ENCODE measurements around the gene IL22RA1. TPM values are rescaled to one million over a fixed set of nuclear protein-coding genes. Genes with fewer than 3 reads are reported as not detected.

The IL22RA1 gene
- total RNA-seq, 1 experiment from 2014 or later, result 1.2 TPM

DNA sequence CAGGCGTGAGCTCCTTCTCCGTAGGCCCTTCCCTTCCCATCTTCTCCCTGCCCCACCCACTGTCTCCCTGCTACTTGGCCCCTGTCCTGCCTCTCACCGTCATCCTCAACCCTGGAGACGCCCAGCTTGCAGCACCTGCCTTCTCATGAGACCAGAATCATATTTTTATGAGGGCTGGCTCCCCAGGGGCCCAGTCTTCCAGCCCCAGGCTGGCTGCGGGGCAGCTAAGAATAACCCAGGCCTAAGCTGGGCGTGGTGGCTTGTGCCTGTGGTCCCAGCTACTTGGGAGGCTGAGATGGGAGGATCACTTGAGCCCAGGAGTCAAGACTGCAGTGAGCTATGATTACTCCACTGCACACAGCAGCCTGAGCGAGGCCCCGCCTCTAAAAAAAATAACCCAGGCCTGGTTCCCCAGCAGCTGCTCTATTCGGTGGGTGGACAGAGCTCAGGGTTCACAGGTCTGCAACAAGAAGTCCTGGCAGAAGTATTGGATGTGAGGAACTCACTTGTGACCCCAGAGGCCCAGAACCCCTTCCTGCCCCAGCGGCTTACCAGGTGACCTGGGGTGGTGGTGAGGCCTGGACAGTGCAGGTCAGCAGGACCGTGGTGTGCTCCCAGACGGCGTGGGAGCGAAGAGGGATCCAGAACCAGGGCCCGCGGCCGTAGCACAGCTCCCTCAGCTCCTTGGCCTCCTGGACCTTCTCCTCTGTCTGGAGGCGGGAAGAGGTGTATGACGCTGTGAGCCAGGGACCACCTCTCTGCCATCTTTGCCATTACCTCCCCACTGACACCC is 37.4 kb downstream of the IL22RA1 start:
- no peak overlapping the region for H3K4me2 ChIP-seq (ENCODE audit: low read length)
- no TSS peak for BruUV-seq (replicated peaks)
- H3K4me1 ChIP-seq (ENCODE audit: insufficient read depth, low read length), result peaks cover 13% of the 10 kb centered on the region
- H3K4me3 ChIP-seq (ENCODE audit: low read length), result no peak overlapping the region
- no peak for ATAC-seq
- no peak for DNase-seq
- POLR2A ChIA-PET (ENCODE audit: unreplicated experiment), result interaction anchor here (0.6 kb wide), 1 partner anchor 10 kb away, joined by 4 read pairs; no protein-coding TSS in a partner anchor
- no peak overlapping the region for H2AFZ ChIP-seq (ENCODE audit: low read length)
- CTCF ChIA-PET, result no interaction called here
- H3F3A ChIP-seq (ENCODE audit: low read length, unreplicated experiment), result no peaks in the 10 kb centered on the region
- no peaks in the 10 kb centered on the region for H3K27me3 ChIP-seq (ENCODE audit: low read length)
- H3K9ac ChIP-seq (ENCODE audit: low read length), result no peak overlapping the region
- H3K36me3 ChIP-seq (ENCODE audit: low read depth, low read length), result no peaks in the 10 kb centered on the region
- H4K20me1 ChIP-seq (ENCODE audit: low read length), result no peaks in the 10 kb centered on the region
- intact Hi-C loops (cut with micrococcal nuclease), result no loop called here
- H3K9me2 ChIP-seq (replicated peaks; ENCODE audit: low read length), result no peaks in the 10 kb centered on the region
- no peak for TF ChIP-seq EZH2 (IDR thresholded peaks at IDR 0.05; ENCODE audit: low read length, unreplicated experiment)
- TF ChIP-seq, protein P1, sequence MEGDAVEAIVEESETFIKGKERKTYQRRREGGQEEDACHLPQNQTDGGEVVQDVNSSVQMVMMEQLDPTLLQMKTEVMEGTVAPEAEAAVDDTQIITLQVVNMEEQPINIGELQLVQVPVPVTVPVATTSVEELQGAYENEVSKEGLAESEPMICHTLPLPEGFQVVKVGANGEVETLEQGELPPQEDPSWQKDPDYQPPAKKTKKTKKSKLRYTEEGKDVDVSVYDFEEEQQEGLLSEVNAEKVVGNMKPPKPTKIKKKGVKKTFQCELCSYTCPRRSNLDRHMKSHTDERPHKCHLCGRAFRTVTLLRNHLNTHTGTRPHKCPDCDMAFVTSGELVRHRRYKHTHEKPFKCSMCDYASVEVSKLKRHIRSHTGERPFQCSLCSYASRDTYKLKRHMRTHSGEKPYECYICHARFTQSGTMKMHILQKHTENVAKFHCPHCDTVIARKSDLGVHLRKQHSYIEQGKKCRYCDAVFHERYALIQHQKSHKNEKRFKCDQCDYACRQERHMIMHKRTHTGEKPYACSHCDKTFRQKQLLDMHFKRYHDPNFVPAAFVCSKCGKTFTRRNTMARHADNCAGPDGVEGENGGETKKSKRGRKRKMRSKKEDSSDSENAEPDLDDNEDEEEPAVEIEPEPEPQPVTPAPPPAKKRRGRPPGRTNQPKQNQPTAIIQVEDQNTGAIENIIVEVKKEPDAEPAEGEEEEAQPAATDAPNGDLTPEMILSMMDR (conservative IDR thresholded peaks at IDR 0.05; ENCODE audit: low read depth, low read length), result no peak
- no peak for TF ChIP-seq EZH2phosphoT487 (IDR thresholded peaks at IDR 0.05; ENCODE audit: borderline replicate concordance, low read length)
- H3K9me3 ChIP-seq (ENCODE audit: low read length), result no peaks in the 10 kb centered on the region
- no peak overlapping the region for H3K27ac ChIP-seq (ENCODE audit: low read length)
- no peaks in the 10 kb centered on the region for H3K79me2 ChIP-seq (ENCODE audit: low read length)

DNA sequence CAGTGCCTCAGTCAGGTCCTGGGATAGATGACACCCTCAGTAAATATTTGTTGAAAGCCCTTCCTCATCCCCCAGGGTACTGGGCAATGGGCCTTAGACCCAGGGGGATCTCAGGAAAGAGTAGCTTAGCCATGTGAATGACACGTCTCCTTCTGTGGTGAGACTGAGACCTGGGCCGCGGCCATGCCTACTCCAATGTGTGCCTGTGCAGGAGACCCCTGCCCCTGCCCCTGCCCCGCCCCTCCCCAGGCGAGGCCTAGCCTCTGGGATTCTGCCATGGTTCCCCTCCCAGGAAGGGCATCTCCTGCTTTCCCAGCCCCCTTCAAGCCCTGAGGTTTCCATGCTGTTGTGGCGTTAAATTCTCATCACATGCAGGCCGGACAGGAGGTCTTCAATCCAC is 38.1 kb downstream of the IL22RA1 start:
- H3K36me3 ChIP-seq (ENCODE audit: low read depth, low read length), result no peaks in the 10 kb centered on the region
- no peak overlapping the region for H3K9ac ChIP-seq (ENCODE audit: low read length)
- no peak overlapping the region for H2AFZ ChIP-seq (ENCODE audit: low read length)
- intact Hi-C loops (cut with micrococcal nuclease), result no loop called here
- H4K20me1 ChIP-seq (ENCODE audit: low read length), result no peaks in the 10 kb centered on the region
- TF ChIP-seq, protein P1 (conservative IDR thresholded peaks at IDR 0.05; ENCODE audit: low read depth, low read length), result no peak
- TF ChIP-seq EZH2phosphoT487 (IDR thresholded peaks at IDR 0.05; ENCODE audit: borderline replicate concordance, low read length) (no peak), EZH2 (IDR thresholded peaks at IDR 0.05; ENCODE audit: low read length, unreplicated experiment) (no peak)
- CTCF ChIA-PET, result no interaction called here
- no TSS peak for BruUV-seq (replicated peaks)
- DNase-seq, result no peak
- POLR2A ChIA-PET (ENCODE audit: unreplicated experiment), result interaction anchor here (0.6 kb wide), 1 partner anchor 10 kb away, joined by 4 read pairs; no protein-coding TSS in a partner anchor
- no peak overlapping the region for H3K27ac ChIP-seq (ENCODE audit: low read length)
- no peaks in the 10 kb centered on the region for H3K79me2 ChIP-seq (ENCODE audit: low read length)
- H3K9me2 ChIP-seq (replicated peaks; ENCODE audit: low read length), result no peaks in the 10 kb centered on the region
- H3K27me3 ChIP-seq (ENCODE audit: low read length), result no peaks in the 10 kb centered on the region
- H3K9me3 ChIP-seq (ENCODE audit: low read length), result no peaks in the 10 kb centered on the region
- ATAC-seq, result no peak
- no peak overlapping the region for H3K4me2 ChIP-seq (ENCODE audit: low read length)
- peaks cover 13% of the 10 kb centered on the region for H3K4me1 ChIP-seq (ENCODE audit: insufficient read depth, low read length)
- no peaks in the 10 kb centered on the region for H3F3A ChIP-seq (ENCODE audit: low read length, unreplicated experiment)
- H3K4me3 ChIP-seq (ENCODE audit: low read length), result no peak overlapping the region

DNA sequence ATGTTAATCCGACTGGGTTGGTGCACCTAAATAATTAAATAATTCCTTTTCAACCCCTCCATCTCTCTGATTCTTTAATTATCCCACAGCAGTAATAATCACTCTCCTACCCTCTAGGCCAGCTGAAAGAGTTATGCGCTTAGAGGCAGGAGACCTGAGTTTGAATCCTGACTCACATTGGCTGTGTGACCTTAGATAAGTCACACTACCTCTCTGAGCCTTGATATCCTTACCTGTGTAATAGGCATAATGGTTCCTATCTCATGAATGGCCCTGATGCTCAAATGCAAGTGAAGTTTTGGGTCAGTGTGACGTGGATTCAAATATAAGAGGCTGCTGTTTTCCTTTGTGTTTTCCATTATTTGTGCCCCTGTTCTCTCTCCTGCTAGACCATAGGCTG is 39.1 kb downstream of the IL22RA1 start:
- CTCF ChIA-PET, result interaction anchor here (0.7 kb wide), 1 partner anchor 45 kb away, joined by 4 read pairs; no protein-coding TSS in a partner anchor
- BruUV-seq (replicated peaks), result no TSS peak
- Histone ChIP-seq H3K36me3 (ENCODE audit: low read depth, low read length) (no peaks in the 10 kb centered on the region), H3K9me3 (ENCODE audit: low read length) (no peaks in the 10 kb centered on the region), H3K27ac (ENCODE audit: low read length) (no peak overlapping the region), H2AFZ (ENCODE audit: low read length) (no peak overlapping the region), H3K4me1 (ENCODE audit: insufficient read depth, low read length) (peaks cover 10% of the 10 kb centered on the region), H3K9me2 (replicated peaks; ENCODE audit: low read length) (no peaks in the 10 kb centered on the region), H4K20me1 (ENCODE audit: low read length) (no peaks in the 10 kb centered on the region), H3K4me2 (ENCODE audit: low read length) (no peak overlapping the region), H3K9ac (ENCODE audit: low read length) (no peak overlapping the region), H3K79me2 (ENCODE audit: low read length) (no peaks in the 10 kb centered on the region), H3K27me3 (ENCODE audit: low read length) (no peaks in the 10 kb centered on the region), H3F3A (ENCODE audit: low read length, unreplicated experiment) (no peaks in the 10 kb centered on the region), H3K4me3 (ENCODE audit: low read length) (no peak overlapping the region)
- TF ChIP-seq, protein P1 (conservative IDR thresholded peaks at IDR 0.05; ENCODE audit: low read depth, low read length), result no peak
- no peak for TF ChIP-seq EZH2 (IDR thresholded peaks at IDR 0.05; ENCODE audit: low read length, unreplicated experiment)
- no peak for TF ChIP-seq EZH2phosphoT487 (IDR thresholded peaks at IDR 0.05; ENCODE audit: borderline replicate concordance, low read length)
- DNase-seq (no peak), ATAC-seq (no peak)
- POLR2A ChIA-PET (ENCODE audit: unreplicated experiment), result no interaction called here
- intact Hi-C loops (cut with micrococcal nuclease), result no loop called here

Data from PC-3 (cell line).